ENCODE data around the gene P2RX3.

P2RX3 gene

DNA sequence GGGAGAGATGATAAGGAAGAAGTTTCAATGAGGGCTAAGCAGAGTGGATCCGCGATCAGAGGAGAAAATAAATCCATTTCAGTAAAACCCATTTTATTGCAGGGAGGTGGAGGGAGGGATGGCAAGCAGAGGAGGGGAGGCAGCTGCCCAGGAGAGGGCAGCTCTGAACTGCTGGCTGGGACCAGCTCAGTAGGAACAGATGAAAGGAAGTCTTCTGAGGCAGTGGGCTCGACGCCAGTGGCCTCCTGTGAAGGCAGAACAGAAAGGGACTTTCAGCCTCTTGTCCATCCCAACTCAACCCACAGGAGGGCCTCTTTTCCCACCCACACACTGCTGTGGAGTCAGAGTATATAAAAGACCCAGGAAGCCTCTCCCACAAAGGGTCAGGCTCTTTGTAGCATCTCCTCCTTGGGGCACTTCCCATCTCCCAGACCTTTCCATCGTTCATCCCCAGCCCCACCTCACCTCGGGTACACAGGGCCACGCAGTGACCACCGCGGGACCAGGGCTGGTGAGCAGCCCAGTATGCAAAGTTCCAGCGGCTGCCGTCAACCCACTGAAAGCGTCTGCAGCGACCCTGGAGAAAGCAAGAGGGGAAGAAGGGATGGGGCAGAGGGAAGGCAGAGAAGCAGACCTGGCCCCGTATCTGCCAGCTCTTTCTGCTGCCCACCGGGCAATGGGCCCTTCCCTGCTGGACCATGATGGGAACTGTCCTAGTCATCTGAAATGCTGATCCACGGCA is 49.3 kb downstream of the P2RX3 start:
- no peaks in the 10 kb centered on the region for H3K9me3 ChIP-seq (ENCODE audit: control insufficient read depth, insufficient read depth, low read depth, low read length)
- H3K4me1 ChIP-seq (ENCODE audit: control insufficient read depth, insufficient read depth, low read length), result no peaks in the 10 kb centered on the region
- H3K4me3 ChIP-seq (ENCODE audit: low read depth, low read length), result no peak overlapping the region
- H3K36me3 ChIP-seq (ENCODE audit: control insufficient read depth in 2 of 2, insufficient read depth in 1 of 2, low read length in 2 of 2), result no peaks in the 10 kb centered on the region
- ChIA-PET POLR2A (interaction anchor here (0.5 kb wide), 1 partner anchor 310 kb away, joined by 3 read pairs; no protein-coding TSS in a partner anchor), CTCF (interaction anchor here (0.9 kb wide), 1 partner anchor 71 kb away, joined by 4 read pairs; no protein-coding TSS in a partner anchor)
- no peak for TF ChIP-seq ZNF239 (tag by site-specific recombination; IDR thresholded peaks at IDR 0.05)
- TF ChIP-seq ZNF670 (tag by site-specific recombination; IDR thresholded peaks at IDR 0.05; ENCODE audit: low read depth), result no peak
- TF ChIP-seq ZNF302 (tag by site-specific recombination; IDR thresholded peaks at IDR 0.05; ENCODE audit: low read depth), result no peak
- TF ChIP-seq SP7 (tag by site-specific recombination; IDR thresholded peaks at IDR 0.05), result no peak
- TF ChIP-seq, protein P1, sequence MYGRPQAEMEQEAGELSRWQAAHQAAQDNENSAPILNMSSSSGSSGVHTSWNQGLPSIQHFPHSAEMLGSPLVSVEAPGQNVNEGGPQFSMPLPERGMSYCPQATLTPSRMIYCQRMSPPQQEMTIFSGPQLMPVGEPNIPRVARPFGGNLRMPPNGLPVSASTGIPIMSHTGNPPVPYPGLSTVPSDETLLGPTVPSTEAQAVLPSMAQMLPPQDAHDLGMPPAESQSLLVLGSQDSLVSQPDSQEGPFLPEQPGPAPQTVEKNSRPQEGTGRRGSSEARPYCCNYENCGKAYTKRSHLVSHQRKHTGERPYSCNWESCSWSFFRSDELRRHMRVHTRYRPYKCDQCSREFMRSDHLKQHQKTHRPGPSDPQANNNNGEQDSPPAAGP (tag by site-specific recombination; IDR thresholded peaks at IDR 0.05), result no peak
- no peak for TF ChIP-seq ZNF354C (tag by site-specific recombination; IDR thresholded peaks at IDR 0.05; ENCODE audit: borderline replicate concordance, low read depth)
- no peak overlapping the region for H3K27ac ChIP-seq (ENCODE audit: extremely low read depth, low read depth, low read length)

DNA sequence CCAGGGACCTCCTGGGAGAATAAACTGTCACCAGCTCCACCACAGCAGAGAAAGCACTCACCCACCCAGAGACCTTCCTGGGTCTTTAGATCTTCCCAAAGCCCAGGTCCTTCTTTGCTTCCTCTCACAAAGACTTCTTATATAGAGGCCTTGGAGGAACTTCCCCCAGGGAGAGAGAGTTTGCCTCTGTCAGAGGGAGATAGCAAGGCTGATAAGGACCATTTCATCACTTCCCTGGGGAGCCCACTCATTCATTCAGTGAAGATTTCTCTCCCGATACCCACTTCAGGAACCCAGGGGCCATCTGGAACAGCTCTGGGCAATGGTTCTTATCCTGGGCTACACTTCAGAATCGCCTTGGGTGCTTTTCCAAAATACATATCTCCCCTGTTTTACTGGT is 52.4 kb downstream of the P2RX3 start, which contains the start of gene PRG2:
PRG2 (minus strand) TSS at position 116 of the 400 bp plus-strand sequence. CDS start 706 bp downstream, outside the sequence.
- POLR2A ChIA-PET, result no interaction called here
- H3K4me3 ChIP-seq (ENCODE audit: low read depth, low read length), result no peak within 1 kb of the TSS
- CTCF ChIA-PET, result interaction anchor here (0.6 kb wide), 1 partner anchor 1414 kb away, joined by 7 read pairs; no protein-coding TSS in a partner anchor
- TF ChIP-seq GLI2 (tag by site-specific recombination; IDR thresholded peaks at IDR 0.05; ENCODE audit: borderline replicate concordance, low read depth) (no peak), TRIM28 (IDR thresholded peaks at IDR 0.05; ENCODE audit: borderline replicate concordance, low read length) (no peak), ZNF514 (tag by site-specific recombination; IDR thresholded peaks at IDR 0.05) (no peak), ZNF785 (tag by site-specific recombination; IDR thresholded peaks at IDR 0.05) (no peak), ZNF426 (tag by site-specific recombination; IDR thresholded peaks at IDR 0.05) (no peak), ZNF114 (tag by site-specific recombination; IDR thresholded peaks at IDR 0.05) (no peak), ZFP41 (tag by site-specific recombination; IDR thresholded peaks at IDR 0.05; ENCODE audit: borderline replicate concordance) (no peak), REPIN1 (tag by site-specific recombination; IDR thresholded peaks at IDR 0.05; ENCODE audit: low read depth) (no peak), ZBTB48 (tag by site-specific recombination; IDR thresholded peaks at IDR 0.05) (no peak)
- TF ChIP-seq, protein P2, sequence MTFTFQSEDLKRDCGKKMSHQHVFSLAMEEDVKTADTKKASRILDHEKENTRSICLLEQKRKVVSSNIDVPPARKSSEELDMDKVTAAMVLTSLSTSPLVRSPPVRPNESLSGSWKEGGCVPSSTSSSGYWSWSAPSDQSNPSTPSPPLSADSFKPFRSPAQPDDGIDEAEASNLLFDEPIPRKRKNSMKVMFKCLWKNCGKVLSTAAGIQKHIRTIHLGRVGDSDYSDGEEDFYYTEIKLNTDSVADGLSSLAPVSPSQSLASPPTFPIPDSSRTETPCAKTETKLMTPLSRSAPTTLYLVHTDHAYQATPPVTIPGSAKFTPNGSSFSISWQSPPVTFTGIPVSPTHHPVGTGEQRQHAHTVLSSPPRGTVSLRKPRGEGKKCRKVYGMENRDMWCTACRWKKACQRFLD (tag by site-specific recombination; IDR thresholded peaks at IDR 0.05), result no peak
- TF ChIP-seq, protein P3, sequence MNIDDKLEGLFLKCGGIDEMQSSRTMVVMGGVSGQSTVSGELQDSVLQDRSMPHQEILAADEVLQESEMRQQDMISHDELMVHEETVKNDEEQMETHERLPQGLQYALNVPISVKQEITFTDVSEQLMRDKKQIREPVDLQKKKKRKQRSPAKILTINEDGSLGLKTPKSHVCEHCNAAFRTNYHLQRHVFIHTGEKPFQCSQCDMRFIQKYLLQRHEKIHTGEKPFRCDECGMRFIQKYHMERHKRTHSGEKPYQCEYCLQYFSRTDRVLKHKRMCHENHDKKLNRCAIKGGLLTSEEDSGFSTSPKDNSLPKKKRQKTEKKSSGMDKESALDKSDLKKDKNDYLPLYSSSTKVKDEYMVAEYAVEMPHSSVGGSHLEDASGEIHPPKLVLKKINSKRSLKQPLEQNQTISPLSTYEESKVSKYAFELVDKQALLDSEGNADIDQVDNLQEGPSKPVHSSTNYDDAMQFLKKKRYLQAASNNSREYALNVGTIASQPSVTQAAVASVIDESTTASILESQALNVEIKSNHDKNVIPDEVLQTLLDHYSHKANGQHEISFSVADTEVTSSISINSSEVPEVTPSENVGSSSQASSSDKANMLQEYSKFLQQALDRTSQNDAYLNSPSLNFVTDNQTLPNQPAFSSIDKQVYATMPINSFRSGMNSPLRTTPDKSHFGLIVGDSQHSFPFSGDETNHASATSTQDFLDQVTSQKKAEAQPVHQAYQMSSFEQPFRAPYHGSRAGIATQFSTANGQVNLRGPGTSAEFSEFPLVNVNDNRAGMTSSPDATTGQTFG (tag by site-specific recombination; IDR thresholded peaks at IDR 0.05; ENCODE audit: borderline replicate concordance), result no peak
- no peak within 1 kb of the TSS for H3K27ac ChIP-seq (ENCODE audit: extremely low read depth, low read depth, low read length)
- no peaks in the 10 kb centered on the region for H3K36me3 ChIP-seq (ENCODE audit: control insufficient read depth in 2 of 2, insufficient read depth in 1 of 2, low read length in 2 of 2)
- H3K9me3 ChIP-seq (ENCODE audit: control insufficient read depth, insufficient read depth, low read depth, low read length), result no peaks in the 10 kb centered on the region
- H3K4me1 ChIP-seq (ENCODE audit: control insufficient read depth, insufficient read depth, low read length), result no peaks in the 10 kb centered on the region
